Upper lobe of left lung (tissue), 4 donors: ENCODE measurements around the gene MED13L.

Source experiments
- EP300 ChIP-seq, 4 donors: sonication (generic); formaldehyde crosslinking; IDR thresholded peaks; one replicate each; pipeline ENCODE4 v1.5.1; 2017; ENCODE audit warnings: antibody characterized with exemption in 4 of 4, control low read depth in 2 of 4
- POLR2A ChIP-seq, 4 donors: fragments of 450-650 bp; IDR thresholded peaks; one replicate each; pipeline ENCODE4 v1.5.1; 2016 to 2017; ENCODE audit warnings: antibody characterized with exemption in 4 of 4, mild to moderate bottlenecking in 2 of 4
- POLR2AphosphoS5 ChIP-seq, 2 donors: sonication (generic); formaldehyde crosslinking; IDR thresholded peaks; one replicate each; pipeline ENCODE4 v1.5.1; 2017; ENCODE audit warnings: antibody characterized with exemption in 2 of 2
- TF ChIP-seq, protein P1 (sequence below), 6 experiments: fragments of 450-650 bp in 4 of 6; fragments of 200-600 bp in 2 of 6; sonication (generic) in 2 of 6; IDR thresholded peaks; one replicate each; pipeline ENCODE4 v1.5.1; 2016 to 2019; ENCODE audit warnings: antibody characterized with exemption in 6 of 6

DNA sequence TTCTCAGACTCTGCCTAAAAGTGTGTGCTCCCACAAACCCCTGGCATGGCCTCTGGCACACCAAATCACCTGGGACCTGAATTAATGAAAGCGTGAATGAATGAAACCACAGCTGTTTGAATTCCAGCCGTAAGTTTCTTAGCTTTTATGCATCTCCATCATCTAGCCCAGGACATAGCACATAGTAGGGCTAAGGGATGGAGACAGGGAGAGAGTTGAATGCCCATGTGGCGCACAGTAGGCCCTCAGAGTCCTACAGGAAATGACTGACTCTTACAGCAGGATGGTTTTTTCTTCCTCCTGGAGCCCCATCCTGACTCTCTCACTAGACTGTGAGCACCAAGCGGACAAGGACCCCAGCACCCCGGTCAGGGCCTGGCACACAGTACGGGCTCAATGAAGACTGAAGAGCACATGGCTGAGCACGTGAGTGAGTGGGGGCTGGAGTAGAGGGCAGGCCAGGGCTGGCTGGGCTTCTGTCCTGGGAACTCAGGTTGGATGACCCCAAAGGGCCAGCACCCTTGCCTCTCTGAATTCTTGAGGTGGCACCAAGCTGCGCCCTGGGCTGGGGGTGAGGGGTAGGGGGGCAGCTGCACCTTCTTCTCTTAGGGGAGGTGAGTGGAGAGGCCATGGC lies 351.3 kb downstream of the MED13L start:
- TF ChIP-seq, protein P1, sequence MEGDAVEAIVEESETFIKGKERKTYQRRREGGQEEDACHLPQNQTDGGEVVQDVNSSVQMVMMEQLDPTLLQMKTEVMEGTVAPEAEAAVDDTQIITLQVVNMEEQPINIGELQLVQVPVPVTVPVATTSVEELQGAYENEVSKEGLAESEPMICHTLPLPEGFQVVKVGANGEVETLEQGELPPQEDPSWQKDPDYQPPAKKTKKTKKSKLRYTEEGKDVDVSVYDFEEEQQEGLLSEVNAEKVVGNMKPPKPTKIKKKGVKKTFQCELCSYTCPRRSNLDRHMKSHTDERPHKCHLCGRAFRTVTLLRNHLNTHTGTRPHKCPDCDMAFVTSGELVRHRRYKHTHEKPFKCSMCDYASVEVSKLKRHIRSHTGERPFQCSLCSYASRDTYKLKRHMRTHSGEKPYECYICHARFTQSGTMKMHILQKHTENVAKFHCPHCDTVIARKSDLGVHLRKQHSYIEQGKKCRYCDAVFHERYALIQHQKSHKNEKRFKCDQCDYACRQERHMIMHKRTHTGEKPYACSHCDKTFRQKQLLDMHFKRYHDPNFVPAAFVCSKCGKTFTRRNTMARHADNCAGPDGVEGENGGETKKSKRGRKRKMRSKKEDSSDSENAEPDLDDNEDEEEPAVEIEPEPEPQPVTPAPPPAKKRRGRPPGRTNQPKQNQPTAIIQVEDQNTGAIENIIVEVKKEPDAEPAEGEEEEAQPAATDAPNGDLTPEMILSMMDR (IDR thresholded peaks at IDR 0.05) = no peak
- no peak for TF ChIP-seq POLR2A (IDR thresholded peaks at IDR 0.05)
- TF ChIP-seq POLR2AphosphoS5 (IDR thresholded peaks at IDR 0.05) = no peak
- TF ChIP-seq EP300 (IDR thresholded peaks at IDR 0.05) = no peak
